PC-9 (cell line): ENCODE data around the gene KCNAB2. TPM values are rescaled to one million over a fixed set of nuclear protein-coding genes. Genes with fewer than 3 reads are reported as not detected.

Source experiments
- BruUV-seq: library from RNA; stranded (reverse); fragments of 400-500 nt; replicated peaks from 2 replicates; lab custom pipeline; 2021; lab: Mats Ljungman, UMichigan
- CTCF ChIA-PET: fragments of 300-600 bp; sonication (Branson Sonifier 250); formaldehyde crosslinking; loops from one replicate; lab custom pipeline; 2022; ENCODE audit warnings: antibody characterized with exemption; lab: Charles Lee
- POLR2A ChIA-PET: fragments of 300-600 bp; sonication (Branson Sonifier 250); formaldehyde crosslinking; loops from one replicate; lab custom pipeline; 2022; ENCODE audit warnings: antibody characterized with exemption; ENCODE audit not compliant: unreplicated experiment; lab: Charles Lee
- DNase-seq, 2 experiments: peaks; one replicate each; pipeline versions ENCODE4 v3.0.0 to v3.0.0-alpha.2; 2015 to 2022; ENCODE audit warnings: mixed read lengths in 1 of 2
- H2AFZ ChIP-seq: fragments of 200-600 bp; sonication (generic); 2 replicates; pipeline ENCODE4 v1.8.1; 2017; ENCODE audit warnings: antibody characterized with exemption
- H3F3A ChIP-seq: fragments of 200-600 bp; sonication (generic); 2 replicates; pipeline ENCODE4 v1.8.1; 2017; ENCODE audit warnings: antibody characterized with exemption, mild to moderate bottlenecking, low read depth; ENCODE audit not compliant: insufficient read depth
- H3K27ac ChIP-seq: fragments of 200-600 bp; sonication (generic); 2 replicates; pipeline ENCODE4 v1.6.1; 2016; ENCODE audit warnings: mixed run types
- H3K27me3 ChIP-seq: fragments of 200-600 bp; sonication (generic); 2 replicates; pipeline ENCODE4 v1.6.1; 2016; ENCODE audit warnings: low read depth, mixed run types; ENCODE audit not compliant: insufficient read depth
- H3K36me3 ChIP-seq: fragments of 200-600 bp; sonication (generic); 2 replicates; pipeline ENCODE4 v1.6.1; 2016; ENCODE audit warnings: low read depth, mixed run types
- H3K4me1 ChIP-seq: fragments of 200-600 bp; sonication (generic); replicated peaks from 2 replicates; pipeline ENCODE4 v1.6.1; 2016; ENCODE audit warnings: mixed run types; ENCODE audit not compliant: insufficient read depth
- H3K4me2 ChIP-seq: fragments of 200-600 bp; sonication (generic); 2 replicates; pipeline ENCODE4 v1.6.1; 2017; ENCODE audit warnings: mixed run types
- H3K4me3 ChIP-seq: fragments of 200-600 bp; sonication (generic); 2 replicates; pipeline ENCODE4 v1.6.1; 2016; ENCODE audit warnings: mixed run types
- H3K79me2 ChIP-seq: fragments of 200-600 bp; sonication (generic); 2 replicates; pipeline ENCODE4 v1.6.1; 2017; ENCODE audit warnings: low read depth, mixed run types
- H3K9me2 ChIP-seq: fragments of 200-600 bp; sonication (generic); 2 replicates; pipeline ENCODE4 v1.8.1; 2017; ENCODE audit warnings: mild to moderate bottlenecking; ENCODE audit not compliant: insufficient read depth
- H3K9me3 ChIP-seq: fragments of 200-600 bp; sonication (generic); 2 replicates; pipeline ENCODE4 v1.8.1; 2016; ENCODE audit warnings: low read depth; ENCODE audit not compliant: insufficient read depth
- H4K20me1 ChIP-seq: fragments of 200-600 bp; sonication (generic); 2 replicates; pipeline ENCODE4 v1.8.1; 2017; ENCODE audit not compliant: insufficient read depth
- EZH2 ChIP-seq: fragments of 200-600 bp; sonication (generic); IDR thresholded peaks from 2 replicates; pipeline ENCODE4 v1.8.0; 2017; ENCODE audit warnings: antibody characterized with exemption, low read depth
- intact Hi-C: fragments of 100-400 bp; cut with micrococcal nuclease; formaldehyde crosslinking; loops from one replicate; pipeline ENCODE4 v1.10.0; 2022; ENCODE audit not compliant: unreplicated experiment
- total RNA-seq: library from RNA; stranded (reverse); gene quantifications from 2 replicates; pipeline ENCODE4 v1.2.3, GENCODE V29; 2021
- TF ChIP-seq, protein P1 (sequence below): fragments of 200-600 bp; sonication (generic); conservative IDR thresholded peaks from 2 replicates; pipeline ENCODE4 v1.6.1; 2017; ENCODE audit warnings: mixed run types, antibody characterized with exemption, mild to moderate bottlenecking, moderate library complexity

KCNAB2 gene
- total RNA-seq, 1 experiment from 2014 or later = 19.6 TPM

DNA sequence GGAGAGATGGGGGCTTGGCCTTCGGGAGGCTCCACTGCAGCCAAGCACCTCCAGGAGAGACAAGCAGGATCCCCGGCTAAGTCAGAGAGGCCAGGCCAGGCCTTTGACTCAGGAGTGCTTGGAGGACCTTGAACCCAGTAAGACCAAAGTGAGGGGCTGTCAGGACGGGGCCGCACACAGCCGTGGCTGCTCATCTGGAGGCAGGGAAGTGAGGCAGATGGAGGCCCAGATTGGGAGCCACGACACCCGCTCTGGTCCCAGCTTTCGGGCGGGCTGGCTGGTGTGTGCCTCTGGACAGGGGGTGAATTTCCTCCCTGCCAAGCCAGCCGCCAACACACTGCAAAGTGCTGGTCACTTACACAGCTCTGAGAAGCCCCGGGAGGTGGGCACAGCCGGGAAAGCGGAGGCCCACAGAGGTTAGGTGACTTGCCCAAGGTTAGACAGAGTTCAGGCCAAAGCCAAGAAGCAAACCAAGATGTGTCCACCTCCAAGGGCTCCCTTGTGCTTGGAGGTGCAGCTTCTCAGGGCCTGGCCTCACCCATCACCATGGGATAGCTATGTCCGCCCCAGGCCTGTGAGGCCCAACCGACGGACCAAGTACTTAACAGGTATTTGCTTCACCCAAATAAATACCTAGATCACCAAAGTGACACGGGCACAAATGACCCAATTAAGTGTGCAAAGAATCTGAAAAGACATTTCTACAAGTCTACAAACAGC, 76.1 kb downstream of the KCNAB2 start:
- Histone ChIP-seq H3K9me2 (no peaks in the 10 kb centered on the region), H3K27me3 (no peaks in the 10 kb centered on the region), H4K20me1 (no peaks in the 10 kb centered on the region), H3K4me1 (0 out of 2 replicates have a peak, but pooled peaks cover 4% of the 10 kb centered on the region), H3F3A (no peaks in the 10 kb centered on the region), H3K27ac (no peak overlapping the region), H3K4me2 (no peak overlapping the region), H2AFZ (no peak overlapping the region), H3K4me3 (no peak overlapping the region), H3K79me2 (no peaks in the 10 kb centered on the region), H3K9me3 (no peaks in the 10 kb centered on the region), H3K36me3 (no peaks in the 10 kb centered on the region)
- TF ChIP-seq EZH2 = no peak
- TF ChIP-seq, protein P1, sequence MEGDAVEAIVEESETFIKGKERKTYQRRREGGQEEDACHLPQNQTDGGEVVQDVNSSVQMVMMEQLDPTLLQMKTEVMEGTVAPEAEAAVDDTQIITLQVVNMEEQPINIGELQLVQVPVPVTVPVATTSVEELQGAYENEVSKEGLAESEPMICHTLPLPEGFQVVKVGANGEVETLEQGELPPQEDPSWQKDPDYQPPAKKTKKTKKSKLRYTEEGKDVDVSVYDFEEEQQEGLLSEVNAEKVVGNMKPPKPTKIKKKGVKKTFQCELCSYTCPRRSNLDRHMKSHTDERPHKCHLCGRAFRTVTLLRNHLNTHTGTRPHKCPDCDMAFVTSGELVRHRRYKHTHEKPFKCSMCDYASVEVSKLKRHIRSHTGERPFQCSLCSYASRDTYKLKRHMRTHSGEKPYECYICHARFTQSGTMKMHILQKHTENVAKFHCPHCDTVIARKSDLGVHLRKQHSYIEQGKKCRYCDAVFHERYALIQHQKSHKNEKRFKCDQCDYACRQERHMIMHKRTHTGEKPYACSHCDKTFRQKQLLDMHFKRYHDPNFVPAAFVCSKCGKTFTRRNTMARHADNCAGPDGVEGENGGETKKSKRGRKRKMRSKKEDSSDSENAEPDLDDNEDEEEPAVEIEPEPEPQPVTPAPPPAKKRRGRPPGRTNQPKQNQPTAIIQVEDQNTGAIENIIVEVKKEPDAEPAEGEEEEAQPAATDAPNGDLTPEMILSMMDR = no peak
- no peak for DNase-seq
- ChIA-PET CTCF (no interaction called here), POLR2A (no interaction called here)
- intact Hi-C loops = no loop called here
- BruUV-seq = no TSS peak

- Histone ChIP-seq H3K9me3 (no peaks in the 10 kb centered on the region), H3K27ac (no peak overlapping the region), H3K4me3 (no peak overlapping the region), H3K36me3 (no peaks in the 10 kb centered on the region), H3K9me2 (no peaks in the 10 kb centered on the region), H2AFZ (no peak overlapping the region), H3K79me2 (no peaks in the 10 kb centered on the region), H3K4me2 (no peak overlapping the region), H3K4me1 (0 out of 2 replicates have a peak, but pooled peaks cover 4% of the 10 kb centered on the region), H3K27me3 (no peaks in the 10 kb centered on the region), H3F3A (no peaks in the 10 kb centered on the region), H4K20me1 (no peaks in the 10 kb centered on the region)
- no peak for DNase-seq
- BruUV-seq = no TSS peak
- ChIA-PET CTCF (no interaction called here), POLR2A (no interaction called here)
- no peak for TF ChIP-seq EZH2
- intact Hi-C loops = no loop called here
These were observed 77.4 kb downstream of the KCNAB2 start for GRCh38 chr1:6123083-6123482.

GRCh38 chr1:6123816-6124215, 78.1 kb downstream of the KCNAB2 start:
- H4K20me1 ChIP-seq = no peaks in the 10 kb centered on the region
- H3K9me2 ChIP-seq = no peaks in the 10 kb centered on the region
- no peaks in the 10 kb centered on the region for H3K36me3 ChIP-seq
- no peaks in the 10 kb centered on the region for H3K9me3 ChIP-seq
- no peaks in the 10 kb centered on the region for H3F3A ChIP-seq
- H3K4me2 ChIP-seq = no peak overlapping the region
- POLR2A ChIA-PET = no interaction called here
- CTCF ChIA-PET = no interaction called here
- H3K27ac ChIP-seq = no peak overlapping the region
- no peak overlapping the region for H2AFZ ChIP-seq
- no peak for TF ChIP-seq EZH2
- TF ChIP-seq, protein P1 = no peak
- intact Hi-C loops = no loop called here
- DNase-seq = no peak
- no peaks in the 10 kb centered on the region for H3K27me3 ChIP-seq
- H3K4me3 ChIP-seq = no peak overlapping the region
- H3K4me1 ChIP-seq = no peaks in the 10 kb centered on the region
- BruUV-seq = no TSS peak
- H3K79me2 ChIP-seq = no peaks in the 10 kb centered on the region

- no peak overlapping the region for H3K4me2 ChIP-seq
- no peaks in the 10 kb centered on the region for H4K20me1 ChIP-seq
- ChIA-PET POLR2A (no interaction called here), CTCF (no interaction called here)
- H3K27ac ChIP-seq = no peak overlapping the region
- DNase-seq = no peak
- no peak overlapping the region for H3K4me3 ChIP-seq
- H3K9me3 ChIP-seq = no peaks in the 10 kb centered on the region
- no peaks in the 10 kb centered on the region for H3F3A ChIP-seq
- H3K36me3 ChIP-seq = no peaks in the 10 kb centered on the region
- H3K4me1 ChIP-seq = no peaks in the 10 kb centered on the region
- BruUV-seq = no TSS peak
- no peaks in the 10 kb centered on the region for H3K79me2 ChIP-seq
- H3K27me3 ChIP-seq = no peaks in the 10 kb centered on the region
- no peak overlapping the region for H2AFZ ChIP-seq
- TF ChIP-seq, protein P1 = no peak
- TF ChIP-seq EZH2 = no peak
- intact Hi-C loops = no loop called here
- H3K9me2 ChIP-seq = no peaks in the 10 kb centered on the region
These were observed 78.7 kb downstream of the KCNAB2 start for GRCh38 chr1:6124341-6124740.
